GM12878 (cell line): ENCODE measurements around the gene ARHGEF37. TPM values are rescaled to one million over a fixed set of nuclear protein-coding genes. Genes with fewer than 3 reads are reported as not detected.
A peak's percentile ranks its signal among the peaks of the same experiment; 100 is the strongest.

Experiments used
- ATAC-seq: fragments of 200-7000 bp; cut with Tn5 transposase; 3 replicates; pipeline ENCODE4 v1.9.1; 2020; ENCODE audit warnings: mild to moderate bottlenecking, moderate library complexity
- BruUV-seq: library from RNA; stranded (reverse); fragments of 400-500 nt; replicated peaks from 2 replicates; lab custom pipeline; 2021; lab: Mats Ljungman, UMichigan
- CTCF ChIA-PET: fragments of 300-600 bp; sonication (Branson Sonifier 250); formaldehyde crosslinking; extraction: SDS; loops from one replicate; lab custom pipeline; 2021; ENCODE audit warnings: inconsistent platforms; lab: Yijun Ruan, JAX
- POLR2A ChIA-PET: fragments of 350-600 bp; formaldehyde crosslinking; extraction: SDS; loops from one replicate; lab custom pipeline; 2021; ENCODE audit warnings: inconsistent platforms; lab: Charles Lee
- RAD21 ChIA-PET: fragments of 300-600 bp; sonication (Branson Sonifier 250); formaldehyde crosslinking; loops from one replicate; lab custom pipeline; 2023; ENCODE audit warnings: antibody characterized with exemption; ENCODE audit not compliant: unreplicated experiment; lab: Charles Lee
- SMC1A ChIA-PET: fragments of 300-600 bp; sonication (Branson Sonifier 250); formaldehyde crosslinking; loops from one replicate; lab custom pipeline; 2023; ENCODE audit not compliant: unreplicated experiment, uncharacterized antibody; lab: Charles Lee
- DNase-seq: peaks from one replicate; pipeline ENCODE4 v3.0.0-alpha.2; 2011; ENCODE audit warnings: low read depth, low spot score
- FAIRE-seq: peaks from 3 replicates; lab custom pipeline; 2011; peaks lifted over from hg19 to GRCh38; lab: Jason Lieb, UNC
- H2AFZ ChIP-seq: 2 replicates; pipeline ENCODE4 v1.6.0; 2011; ENCODE audit warnings: low read depth, low read length, control low read depth; ENCODE audit not compliant: control insufficient read depth
- H3K27ac ChIP-seq: 2 replicates; pipeline ENCODE4 v1.5.1; 2011; ENCODE audit warnings: control low read depth; ENCODE audit not compliant: control insufficient read depth, insufficient read depth
- H3K27me3 ChIP-seq, 2 experiments: replicated peaks in 1 of 2; 2 replicates each; pipeline versions ENCODE4 v1.6.0 to v1.6.1; 2011; ENCODE audit warnings: low read length in 1 of 2; ENCODE audit not compliant: control insufficient read depth in 2 of 2, insufficient read depth in 2 of 2
- H3K36me3 ChIP-seq, 2 experiments: 2 replicates each; pipeline ENCODE4 v1.5.1; 2011; ENCODE audit warnings: low read length in 1 of 2; ENCODE audit not compliant: control insufficient read depth in 2 of 2, insufficient read depth in 2 of 2
- H3K4me1 ChIP-seq: 2 replicates; pipeline ENCODE4 v1.6.1; 2011; ENCODE audit warnings: mild to moderate bottlenecking, low read length, moderate library complexity, mixed read lengths; ENCODE audit not compliant: control insufficient read depth, insufficient read depth
- H3K4me2 ChIP-seq: 2 replicates; pipeline ENCODE4 v1.6.0; 2011; ENCODE audit warnings: control low read depth; ENCODE audit not compliant: control insufficient read depth, insufficient read depth
- H3K4me3 ChIP-seq: fragments of 200-600 bp; sonication (generic); 2 replicates; pipeline ENCODE4 v1.5.1; 2016
- H3K79me2 ChIP-seq: 2 replicates; pipeline ENCODE4 v1.6.0; 2011; ENCODE audit warnings: low read length; ENCODE audit not compliant: control insufficient read depth, insufficient read depth
- H3K9ac ChIP-seq: 2 replicates; pipeline ENCODE4 v1.8.0; 2011; ENCODE audit warnings: low read length, control low read depth, mixed read lengths; ENCODE audit not compliant: control insufficient read depth, insufficient read depth
- H3K9me3 ChIP-seq: replicated peaks from 3 replicates; pipeline ENCODE4 v1.5.1; 2011; ENCODE audit warnings: mild to moderate bottlenecking, low read length; ENCODE audit not compliant: control insufficient read depth, insufficient read depth
- H4K20me1 ChIP-seq: 2 replicates; pipeline ENCODE4 v1.6.0; 2011; ENCODE audit not compliant: control insufficient read depth, insufficient read depth
- CEBPZ ChIP-seq: fragments of 150-350 bp; IDR thresholded peaks from 2 replicates; pipeline ENCODE4 v1.6.1; 2016; ENCODE audit warnings: low read depth, low read length
- FOXM1 ChIP-seq: IDR thresholded peaks from 2 replicates; pipeline ENCODE4 v1.6.1; 2012; ENCODE audit warnings: low read depth, mild to moderate bottlenecking, inconsistent platforms, low read length, moderate library complexity
- IRF4 ChIP-seq: IDR thresholded peaks from 2 replicates; pipeline ENCODE4 v1.6.1; 2011; ENCODE audit warnings: low read depth, low read length
- KAT2A ChIP-seq: conservative IDR thresholded peaks from 2 replicates; pipeline ENCODE4 v1.6.1; 2011; ENCODE audit warnings: low read depth, low read length; ENCODE audit not compliant: control insufficient read depth
- LARP7 ChIP-seq: fragments of 450-650 bp; IDR thresholded peaks from 2 replicates; pipeline ENCODE4 v1.6.1; 2017; ENCODE audit warnings: mild to moderate bottlenecking
- MTA3 ChIP-seq: IDR thresholded peaks from 2 replicates; pipeline ENCODE4 v1.6.1; 2012; ENCODE audit warnings: low read length, inconsistent platforms, borderline replicate concordance
- RAD21 ChIP-seq: IDR thresholded peaks from 2 replicates; pipeline ENCODE4 v1.6.1; 2011; ENCODE audit warnings: mild to moderate bottlenecking, low read depth, low read length, moderate library complexity; ENCODE audit not compliant: insufficient read depth
- STAT1 ChIP-seq: fragments of 450-650 bp; conservative IDR thresholded peaks from 2 replicates; pipeline ENCODE4 v1.6.1; 2014; ENCODE audit warnings: antibody characterized with exemption, mild to moderate bottlenecking
- ZBED1 ChIP-seq: IDR thresholded peaks from 2 replicates; pipeline ENCODE4 v1.6.1; 2016; ENCODE audit warnings: borderline replicate concordance
- ZBTB4 ChIP-seq: fragments of 450-650 bp; formaldehyde crosslinking; IDR thresholded peaks from 2 replicates; pipeline ENCODE4 v1.4.0; 2022; ENCODE audit warnings: mild to moderate bottlenecking, moderate library complexity
- WGBS: methylation state at CpG from one replicate; pipeline ENCODE4 v1.1.6; 2016; ENCODE audit warnings: low lambda C conversion rate; ENCODE audit not compliant: insufficient replicate concordance, insufficient coverage; ENCODE audit errors: missing lambda C conversion rate; 5-methylcytosine and 5-hydroxymethylcytosine counted together
- in situ Hi-C: fragments of 300-500 bp; cut with MboI; formaldehyde crosslinking; loops from 9 replicates; pipeline ENCODE4 v1.14.3; 2018; ENCODE audit warnings: mixed read lengths
- intact Hi-C: fragments of 100-400 bp; cut with micrococcal nuclease; formaldehyde crosslinking; loops from one replicate; pipeline ENCODE4 v1.14.2; 2022; ENCODE audit not compliant: unreplicated experiment
- polyA plus RNA-seq, 11 experiments: library from polyadenylated mRNA; depleted of rRNA in 4 of 11; unstranded in 6 of 11; stranded (reverse) in 5 of 11; fragments of >200 nt; fragmentation: Nextera tagmentation in 4 of 11; fragmentation: Illumina TruSeq in 1 of 11; extraction: Ambion mirVana in 4 of 11; extraction: Trizol in 1 of 11; gene quantifications; 1 replicate in 1 of 11; 2 replicates in 10 of 11; pipeline versions ENCODE4 v1.2.1 to v1.2.3, GENCODE V29; 2011 to 2016; ENCODE audit warnings: inconsistent platforms in 2 of 11, missing spikeins in 2 of 11, low read depth in 1 of 11
- total RNA-seq, 4 experiments: library from RNA; depleted of rRNA in 3 of 4; stranded (reverse); fragments of >200 nt in 3 of 4; fragmentation: Illumina TruSeq in 1 of 4; extraction: Trizol in 1 of 4; gene quantifications; 2 replicates each; pipeline versions ENCODE4 v1.2.1 to v1.2.3, GENCODE V29; 2013 to 2021
- TF ChIP-seq, protein P1 (sequence below): IDR thresholded peaks from 2 replicates; pipeline ENCODE4 v1.6.1; 2011; ENCODE audit warnings: borderline replicate concordance, low read depth, mild to moderate bottlenecking, moderate library complexity, low read length; ENCODE audit not compliant: insufficient read depth, poor library complexity, severe bottlenecking
- TF ChIP-seq, protein P2 (sequence below): fragments of 450-650 bp; IDR thresholded peaks from 2 replicates; pipeline ENCODE4 v1.6.1; 2016; ENCODE audit warnings: mild to moderate bottlenecking, moderate library complexity, borderline replicate concordance

The ARHGEF37 gene
- total and polyA plus RNA-seq, 10 of the 15 experiments (the other 5 are each of a cell fraction or from before 2014, with no cell fraction given): 0.16 to 1.1 (median 0.63) TPM

DNA sequence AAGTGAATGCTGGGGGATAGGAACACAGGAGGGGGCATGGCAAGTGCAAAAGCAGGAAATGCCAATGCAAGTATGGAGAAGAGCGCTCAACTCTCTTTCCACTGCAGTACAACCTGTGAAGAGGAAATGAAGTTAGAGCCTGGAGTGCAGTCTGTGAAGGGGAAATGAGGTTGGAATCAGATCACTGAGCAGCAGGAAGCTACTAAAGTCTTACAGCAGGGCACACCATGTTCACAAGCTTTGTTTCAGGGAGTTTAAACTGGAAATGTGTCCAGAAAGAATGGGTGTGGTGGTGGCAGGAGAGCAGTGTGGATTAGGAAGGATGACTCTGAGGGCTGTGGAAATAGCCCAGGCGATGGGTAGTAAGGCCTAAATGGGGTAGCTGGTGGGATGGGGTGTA lies 15.4 kb downstream of the ARHGEF37 start:
- H3K9ac ChIP-seq: no peak overlapping the region
- ChIA-PET POLR2A (no interaction called here), CTCF (interaction anchor here (1.2 to 2.9 kb wide), 3 partner anchors 9 to 32 kb away, joined by 3 to 12 read pairs (median 6); no protein-coding TSS in a partner anchor), SMC1A (interaction anchor here (1.1 to 1.6 kb wide), 2 partner anchors 19 to 53 kb away, joined by 3 read pairs; no protein-coding TSS in a partner anchor), RAD21 (no interaction called here)
- H3K4me3 ChIP-seq: no peak overlapping the region
- no peaks in the 10 kb centered on the region for H3K79me2 ChIP-seq
- no peak overlapping the region for H3K27ac ChIP-seq
- intact Hi-C loops: no loop called here
- FAIRE-seq (no peak), DNase-seq (no peak), ATAC-seq (no peak)
- H3K4me2 ChIP-seq: no peak overlapping the region
- no TSS peak for BruUV-seq
- no peaks in the 10 kb centered on the region for H4K20me1 ChIP-seq
- no peaks in the 10 kb centered on the region for H3K36me3 ChIP-seq
- 73% methylated on average over 2 of the region's 2 CpGs for WGBS
- H3K27me3 ChIP-seq: no peaks in the 10 kb centered on the region
- no peaks in the 10 kb centered on the region for H3K9me3 ChIP-seq
- in situ Hi-C loops: no loop called here
- peak overlapping the region; percentile 20 for H2AFZ ChIP-seq
- H3K4me1 ChIP-seq: peaks cover 3% of the 10 kb centered on the region; the same call in 1 of the 2 replicates
- TF ChIP-seq STAT1 (no peak), CEBPZ (no peak), FOXM1 (no peak), RAD21 (no peak), MTA3 (no peak), ZBTB4 (CRISPR knock-in tag) (no peak), ZBED1 (no peak), LARP7 (no peak), IRF4 (no peak), KAT2A (no peak)
- TF ChIP-seq, protein P1, sequence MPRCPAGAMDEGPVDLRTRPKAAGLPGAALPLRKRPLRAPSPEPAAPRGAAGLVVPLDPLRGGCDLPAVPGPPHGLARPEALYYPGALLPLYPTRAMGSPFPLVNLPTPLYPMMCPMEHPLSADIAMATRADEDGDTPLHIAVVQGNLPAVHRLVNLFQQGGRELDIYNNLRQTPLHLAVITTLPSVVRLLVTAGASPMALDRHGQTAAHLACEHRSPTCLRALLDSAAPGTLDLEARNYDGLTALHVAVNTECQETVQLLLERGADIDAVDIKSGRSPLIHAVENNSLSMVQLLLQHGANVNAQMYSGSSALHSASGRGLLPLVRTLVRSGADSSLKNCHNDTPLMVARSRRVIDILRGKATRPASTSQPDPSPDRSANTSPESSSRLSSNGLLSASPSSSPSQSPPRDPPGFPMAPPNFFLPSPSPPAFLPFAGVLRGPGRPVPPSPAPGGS: no peak
- TF ChIP-seq, protein P2, sequence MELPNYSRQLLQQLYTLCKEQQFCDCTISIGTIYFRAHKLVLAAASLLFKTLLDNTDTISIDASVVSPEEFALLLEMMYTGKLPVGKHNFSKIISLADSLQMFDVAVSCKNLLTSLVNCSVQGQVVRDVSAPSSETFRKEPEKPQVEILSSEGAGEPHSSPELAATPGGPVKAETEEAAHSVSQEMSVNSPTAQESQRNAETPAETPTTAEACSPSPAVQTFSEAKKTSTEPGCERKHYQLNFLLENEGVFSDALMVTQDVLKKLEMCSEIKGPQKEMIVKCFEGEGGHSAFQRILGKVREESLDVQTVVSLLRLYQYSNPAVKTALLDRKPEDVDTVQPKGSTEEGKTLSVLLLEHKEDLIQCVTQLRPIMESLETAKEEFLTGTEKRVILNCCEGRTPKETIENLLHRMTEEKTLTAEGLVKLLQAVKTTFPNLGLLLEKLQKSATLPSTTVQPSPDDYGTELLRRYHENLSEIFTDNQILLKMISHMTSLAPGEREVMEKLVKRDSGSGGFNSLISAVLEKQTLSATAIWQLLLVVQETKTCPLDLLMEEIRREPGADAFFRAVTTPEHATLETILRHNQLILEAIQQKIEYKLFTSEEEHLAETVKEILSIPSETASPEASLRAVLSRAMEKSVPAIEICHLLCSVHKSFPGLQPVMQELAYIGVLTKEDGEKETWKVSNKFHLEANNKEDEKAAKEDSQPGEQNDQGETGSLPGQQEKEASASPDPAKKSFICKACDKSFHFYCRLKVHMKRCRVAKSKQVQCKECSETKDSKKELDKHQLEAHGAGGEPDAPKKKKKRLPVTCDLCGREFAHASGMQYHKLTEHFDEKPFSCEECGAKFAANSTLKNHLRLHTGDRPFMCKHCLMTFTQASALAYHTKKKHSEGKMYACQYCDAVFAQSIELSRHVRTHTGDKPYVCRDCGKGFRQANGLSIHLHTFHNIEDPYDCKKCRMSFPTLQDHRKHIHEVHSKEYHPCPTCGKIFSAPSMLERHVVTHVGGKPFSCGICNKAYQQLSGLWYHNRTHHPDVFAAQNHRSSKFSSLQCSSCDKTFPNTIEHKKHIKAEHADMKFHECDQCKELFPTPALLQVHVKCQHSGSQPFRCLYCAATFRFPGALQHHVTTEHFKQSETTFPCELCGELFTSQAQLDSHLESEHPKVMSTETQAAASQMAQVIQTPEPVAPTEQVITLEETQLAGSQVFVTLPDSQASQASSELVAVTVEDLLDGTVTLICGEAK: no peak
